ENCODE results near the gene FOXN3. TPM values are rescaled to one million over a fixed set of nuclear protein-coding genes. Genes with fewer than 3 reads are reported as not detected.

FOXN3 gene
- total RNA-seq, 4 donors from 2014 or later: 98.7 to 116 (median 103) TPM

DNA sequence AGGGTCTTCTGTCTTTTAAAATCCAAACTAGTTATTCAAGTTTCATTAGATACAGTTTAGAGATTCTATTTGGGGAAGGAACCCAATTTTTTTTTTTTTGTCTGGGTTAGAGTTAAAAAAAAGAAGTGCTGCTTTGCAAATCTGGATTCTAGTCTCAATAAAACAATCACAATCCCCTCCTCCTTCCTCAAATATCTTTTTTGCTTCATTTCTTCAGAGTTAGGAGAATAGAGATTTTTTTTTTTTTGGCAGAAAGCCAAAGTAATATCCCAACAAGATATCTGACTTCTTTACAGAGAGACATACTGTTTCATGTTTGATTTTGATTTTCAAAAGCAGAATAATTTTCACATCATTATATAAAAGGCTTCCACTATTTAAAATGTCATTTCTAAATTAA, 201.9 kb downstream of the FOXN3 start:
- no peak overlapping the region for H3K4me3 ChIP-seq
- H3K27ac ChIP-seq: no peak overlapping the region
- DNase-seq (ENCODE audit: low spot score in 2 of 2): no peak
- no peaks in the 10 kb centered on the region for H3K9me3 ChIP-seq
- H3K36me3 ChIP-seq: no peaks in the 10 kb centered on the region
- H3K27me3 ChIP-seq: no peaks in the 10 kb centered on the region
- TF ChIP-seq POLR2A (IDR thresholded peaks at IDR 0.05) (no peak), EP300 (IDR thresholded peaks at IDR 0.05) (no peak)
- TF ChIP-seq, protein P1, sequence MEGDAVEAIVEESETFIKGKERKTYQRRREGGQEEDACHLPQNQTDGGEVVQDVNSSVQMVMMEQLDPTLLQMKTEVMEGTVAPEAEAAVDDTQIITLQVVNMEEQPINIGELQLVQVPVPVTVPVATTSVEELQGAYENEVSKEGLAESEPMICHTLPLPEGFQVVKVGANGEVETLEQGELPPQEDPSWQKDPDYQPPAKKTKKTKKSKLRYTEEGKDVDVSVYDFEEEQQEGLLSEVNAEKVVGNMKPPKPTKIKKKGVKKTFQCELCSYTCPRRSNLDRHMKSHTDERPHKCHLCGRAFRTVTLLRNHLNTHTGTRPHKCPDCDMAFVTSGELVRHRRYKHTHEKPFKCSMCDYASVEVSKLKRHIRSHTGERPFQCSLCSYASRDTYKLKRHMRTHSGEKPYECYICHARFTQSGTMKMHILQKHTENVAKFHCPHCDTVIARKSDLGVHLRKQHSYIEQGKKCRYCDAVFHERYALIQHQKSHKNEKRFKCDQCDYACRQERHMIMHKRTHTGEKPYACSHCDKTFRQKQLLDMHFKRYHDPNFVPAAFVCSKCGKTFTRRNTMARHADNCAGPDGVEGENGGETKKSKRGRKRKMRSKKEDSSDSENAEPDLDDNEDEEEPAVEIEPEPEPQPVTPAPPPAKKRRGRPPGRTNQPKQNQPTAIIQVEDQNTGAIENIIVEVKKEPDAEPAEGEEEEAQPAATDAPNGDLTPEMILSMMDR (IDR thresholded peaks at IDR 0.05): no peak
- H3K4me1 ChIP-seq: peaks cover 0 to 40% (median 7%) of the 10 kb centered on the region in 4 donors

DNA sequence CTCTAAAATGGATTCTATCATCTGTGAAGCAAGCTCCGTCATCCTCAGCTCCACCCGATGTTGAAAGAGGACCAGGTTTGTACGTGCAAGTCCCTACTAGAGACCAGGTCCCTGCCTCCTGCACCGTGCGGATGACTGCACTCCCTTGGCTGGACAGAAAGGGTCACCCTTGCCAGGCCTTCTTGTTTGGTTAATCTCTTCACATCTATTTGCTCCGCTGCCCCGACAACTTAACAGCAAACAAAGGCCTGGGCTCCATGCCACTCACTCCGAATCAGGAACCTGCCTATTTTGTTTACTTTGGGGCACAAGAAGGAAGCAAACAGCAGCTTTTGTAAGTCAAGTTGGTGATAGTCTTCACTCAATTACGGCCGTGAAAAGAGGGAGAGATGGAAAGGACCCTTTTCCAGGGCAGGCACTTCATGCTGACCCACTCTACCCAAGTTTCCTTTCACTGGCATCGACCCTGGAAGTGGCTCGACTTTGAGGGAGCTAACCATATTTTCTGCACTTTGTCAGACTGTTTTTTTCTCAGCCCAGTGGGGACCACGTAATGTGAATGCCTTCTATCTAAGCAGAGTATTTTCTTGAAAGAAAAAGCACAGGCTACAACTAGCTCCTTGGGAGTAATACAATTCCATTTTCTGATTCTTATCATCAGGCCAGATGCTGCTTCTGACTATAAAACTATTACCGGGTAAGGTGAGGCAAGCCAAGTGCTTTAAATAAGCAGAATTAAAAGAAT, 202.6 kb downstream of the FOXN3 start:
- DNase-seq (ENCODE audit: low spot score in 2 of 2): no peak
- H3K4me3 ChIP-seq: no peak overlapping the region

DNA sequence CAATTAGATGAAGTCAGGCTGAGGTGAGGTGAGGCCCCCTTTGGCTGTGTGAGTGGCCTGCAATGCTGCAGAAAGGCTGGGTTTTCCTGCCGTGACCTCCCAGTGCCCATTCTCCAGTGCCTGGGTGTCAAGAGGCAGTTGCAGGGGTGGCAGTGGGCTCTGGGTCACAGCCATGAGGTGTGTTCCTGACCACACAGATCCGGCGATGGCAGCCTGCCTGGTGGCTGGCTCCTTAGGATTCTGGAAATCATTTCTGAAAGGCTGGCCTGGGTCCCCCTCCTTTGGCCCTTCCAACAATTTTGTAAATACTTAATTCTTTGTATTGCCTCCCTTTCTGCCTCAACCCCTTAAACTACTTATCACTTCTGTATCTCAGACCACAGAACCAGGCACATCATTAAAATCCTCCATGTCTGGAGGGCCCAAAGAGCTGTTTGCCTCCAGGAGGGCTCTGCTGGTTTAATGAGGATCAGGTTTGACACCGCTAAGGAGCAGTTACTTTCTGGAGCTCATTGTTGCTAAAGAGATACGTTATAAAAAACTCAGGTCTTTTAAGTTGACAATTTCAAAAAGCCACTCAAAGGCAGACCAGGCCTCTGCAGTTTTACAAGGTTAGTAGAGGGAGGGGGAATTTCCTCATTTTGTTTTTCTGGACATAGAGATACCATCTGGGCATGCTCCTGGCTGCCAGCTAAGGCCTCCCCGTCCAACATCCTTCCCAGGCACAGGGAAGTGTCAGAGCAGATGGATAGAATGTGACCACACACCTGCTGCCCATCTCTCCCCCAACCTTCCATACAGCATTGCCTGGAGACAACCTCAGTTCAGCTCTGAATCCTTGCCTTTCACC, 204.4 kb downstream of the FOXN3 start:
- Histone ChIP-seq H3K36me3 (no peaks in the 10 kb centered on the region), H3K27me3 (no peaks in the 10 kb centered on the region), H3K4me1 (peaks cover 0 to 35% (median 7%) of the 10 kb centered on the region in 4 donors), H3K27ac (no peak overlapping the region), H3K9me3 (no peaks in the 10 kb centered on the region), H3K4me3 (no peak overlapping the region)
- 68 to 77% methylated on average over 6 of the region's 6 CpGs for WGBS, 2 donors
- no peak for TF ChIP-seq EP300 (IDR thresholded peaks at IDR 0.05)
- TF ChIP-seq POLR2A (IDR thresholded peaks at IDR 0.05): no peak
- TF ChIP-seq, protein P1 (IDR thresholded peaks at IDR 0.05): no peak
- DNase-seq (ENCODE audit: low spot score in 2 of 2): no peak

More for the DNA sequence above, 202.6 kb downstream of the FOXN3 start:
- Histone ChIP-seq H3K4me1 (peaks cover 0 to 40% (median 7%) of the 10 kb centered on the region in 4 donors), H3K27ac (no peak overlapping the region), H3K36me3 (no peaks in the 10 kb centered on the region), H3K9me3 (no peaks in the 10 kb centered on the region), H3K27me3 (no peaks in the 10 kb centered on the region)
- TF ChIP-seq POLR2A (IDR thresholded peaks at IDR 0.05): no peak
- TF ChIP-seq, protein P1 (IDR thresholded peaks at IDR 0.05): no peak
- TF ChIP-seq EP300 (IDR thresholded peaks at IDR 0.05): no peak
- WGBS, 2 donors: 68 to 73% methylated on average over 14 of the region's 14 CpGs

DNA sequence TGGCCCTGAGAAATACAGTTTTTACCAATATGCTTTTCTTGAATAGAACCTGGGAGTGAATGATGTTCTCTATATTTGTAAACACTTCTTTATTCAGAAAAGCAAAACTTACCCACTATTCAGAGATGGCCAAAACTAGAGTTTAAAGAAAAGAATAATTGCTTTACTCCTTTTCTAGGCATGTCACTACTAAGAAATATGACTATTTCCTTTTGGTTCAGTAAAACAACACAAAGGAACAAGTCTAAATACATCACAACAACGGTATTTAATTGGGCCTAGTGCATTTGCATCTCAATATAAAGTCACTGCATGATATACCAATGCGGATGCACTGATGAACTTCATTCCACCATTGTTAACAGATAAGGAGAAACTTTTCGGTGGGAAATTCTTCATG, 207.5 kb downstream of the FOXN3 start:
- Histone ChIP-seq H3K4me1 (peaks cover 0 to 14% (median 1%) of the 10 kb centered on the region in 4 donors), H3K27me3 (no peaks in the 10 kb centered on the region), H3K9me3 (no peaks in the 10 kb centered on the region), H3K36me3 (peaks cover 0 to 7% (median 0%) of the 10 kb centered on the region in 3 donors), H3K27ac (no peak overlapping the region), H3K4me3 (no peak overlapping the region)
- DNase-seq (ENCODE audit: low spot score in 2 of 2): no peak
- TF ChIP-seq, protein P1 (IDR thresholded peaks at IDR 0.05): no peak
- TF ChIP-seq POLR2A (IDR thresholded peaks at IDR 0.05) (no peak), EP300 (IDR thresholded peaks at IDR 0.05) (no peak)
- WGBS, 2 donors: 82 to 88% methylated on average over 3 of the region's 3 CpGs

DNA sequence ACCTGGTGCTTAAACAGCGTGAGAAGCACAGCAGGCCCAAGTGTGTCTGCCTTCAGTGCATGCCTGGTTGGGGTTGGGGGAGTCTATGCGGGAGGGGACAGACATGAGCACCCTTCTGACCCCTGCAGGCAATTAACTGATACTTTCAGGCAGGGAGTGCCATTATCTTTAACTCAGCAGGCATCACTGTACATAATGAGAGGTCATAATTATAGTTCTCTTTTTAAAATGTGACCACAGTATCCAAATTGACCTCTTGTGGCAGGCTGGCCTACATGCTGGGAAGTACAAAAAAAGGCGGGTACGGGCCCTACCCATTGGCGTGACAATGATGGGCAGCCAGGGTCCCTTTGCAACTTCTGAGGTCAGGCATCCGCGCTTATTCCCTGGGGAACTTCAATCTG, 209.1 kb downstream of the FOXN3 start:
- Histone ChIP-seq H3K4me3 (no peak overlapping the region), H3K27me3 (no peaks in the 10 kb centered on the region), H3K36me3 (peaks cover 0 to 7% (median 0%) of the 10 kb centered on the region in 3 donors), H3K9me3 (no peaks in the 10 kb centered on the region), H3K4me1 (peaks cover 0 to 8% (median 0%) of the 10 kb centered on the region in 4 donors), H3K27ac (no peak overlapping the region)
- TF ChIP-seq EP300 (IDR thresholded peaks at IDR 0.05) (no peak), POLR2A (IDR thresholded peaks at IDR 0.05) (no peak)
- TF ChIP-seq, protein P1 (IDR thresholded peaks at IDR 0.05): no peak
- 77 to 83% methylated on average over 7 of the region's 7 CpGs for WGBS, 2 donors
- no peak for DNase-seq (ENCODE audit: low spot score in 2 of 2)
